Measurements from ENCODE around the gene AKAP12. TPM values are rescaled to one million over a fixed set of nuclear protein-coding genes. Genes with fewer than 3 reads are reported as not detected.
"Not testable (repeated sequence)": the region's sequence is repeated elsewhere in the genome, so short reads cannot be mapped to it uniquely, and the experiment has no call there.

AKAP12 gene
- total and polyA plus RNA-seq, 2 donors (not counting 1 experiment from before 2014, with no cell fraction given) = 0.04 to 0.22 TPM

DNA sequence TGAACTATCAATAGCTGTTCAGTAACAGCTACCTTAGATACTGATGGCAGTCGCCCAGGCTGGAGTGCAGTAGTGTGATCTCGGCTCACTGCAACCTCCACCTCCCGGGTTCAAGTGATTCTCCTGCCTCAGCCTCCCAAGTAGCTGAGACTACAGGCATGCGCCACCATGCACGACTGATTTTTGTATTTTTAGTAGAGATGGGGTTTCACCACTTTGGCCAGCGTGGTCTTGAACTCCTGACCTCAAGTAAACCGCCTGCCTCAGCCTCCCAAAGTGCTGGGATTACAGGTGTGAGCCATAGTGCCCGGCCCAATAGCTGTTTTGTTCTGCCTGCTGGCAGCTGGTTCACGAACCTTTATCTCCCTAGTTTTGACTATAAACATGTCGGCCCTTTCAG lies 103.0 kb downstream of the AKAP12 start:
- H2AFZ ChIP-seq (ENCODE audit: insufficient read depth, low read depth, low read length, poor library complexity, severe bottlenecking); H3K79me2 ChIP-seq (ENCODE audit: control insufficient read depth, insufficient read depth, low read length): not testable (repeated sequence)
- WGBS (ENCODE audit: insufficient coverage) = 97% methylated on average over 5 of the region's 10 CpGs

DNA sequence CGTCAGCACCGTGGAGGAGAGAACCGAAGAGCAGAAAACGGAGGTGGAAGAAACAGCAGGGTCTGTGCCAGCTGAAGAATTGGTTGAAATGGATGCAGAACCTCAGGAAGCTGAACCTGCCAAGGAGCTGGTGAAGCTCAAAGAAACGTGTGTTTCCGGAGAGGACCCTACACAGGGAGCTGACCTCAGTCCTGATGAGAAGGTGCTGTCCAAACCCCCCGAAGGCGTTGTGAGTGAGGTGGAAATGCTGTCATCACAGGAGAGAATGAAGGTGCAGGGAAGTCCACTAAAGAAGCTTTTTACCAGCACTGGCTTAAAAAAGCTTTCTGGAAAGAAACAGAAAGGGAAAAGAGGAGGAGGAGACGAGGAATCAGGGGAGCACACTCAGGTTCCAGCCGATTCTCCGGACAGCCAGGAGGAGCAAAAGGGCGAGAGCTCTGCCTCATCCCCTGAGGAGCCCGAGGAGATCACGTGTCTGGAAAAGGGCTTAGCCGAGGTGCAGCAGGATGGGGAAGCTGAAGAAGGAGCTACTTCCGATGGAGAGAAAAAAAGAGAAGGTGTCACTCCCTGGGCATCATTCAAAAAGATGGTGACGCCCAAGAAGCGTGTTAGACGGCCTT lies 110.0 kb downstream of the AKAP12 start:
- ATAC-seq (ENCODE audit: low read depth) = no peak
- H3K4me2 ChIP-seq (replicated peaks; ENCODE audit: low read depth, low read length, poor library complexity, severe bottlenecking) = no peak overlapping the region
- no peaks in the 10 kb centered on the region for H3K36me3 ChIP-seq (replicated peaks in 1 of 2; ENCODE audit: control extremely low read depth in 1 of 2, control insufficient read depth in 1 of 2, extremely low read depth in 1 of 2, insufficient read depth in 2 of 2, low read length in 1 of 2)
- Mint-ChIP-seq H3K4me1 (no peaks in the 10 kb centered on the region), H3K27ac (no peak overlapping the region), H3K9me3 (ENCODE audit: insufficient read depth) (no peaks in the 10 kb centered on the region), H3K4me3 (no peak overlapping the region), H3K27me3 (peaks cover 5% of the 10 kb centered on the region)
- no peaks in the 10 kb centered on the region for H3K79me2 ChIP-seq (ENCODE audit: control insufficient read depth, insufficient read depth, low read length)
- no peak overlapping the region for H3K4me3 ChIP-seq (ENCODE audit: control extremely low read depth in 1 of 5, extremely low read depth in 1 of 5, insufficient read depth in 1 of 5, low read depth in 2 of 5, low read length in 4 of 5)
- TF ChIP-seq, protein P1, sequence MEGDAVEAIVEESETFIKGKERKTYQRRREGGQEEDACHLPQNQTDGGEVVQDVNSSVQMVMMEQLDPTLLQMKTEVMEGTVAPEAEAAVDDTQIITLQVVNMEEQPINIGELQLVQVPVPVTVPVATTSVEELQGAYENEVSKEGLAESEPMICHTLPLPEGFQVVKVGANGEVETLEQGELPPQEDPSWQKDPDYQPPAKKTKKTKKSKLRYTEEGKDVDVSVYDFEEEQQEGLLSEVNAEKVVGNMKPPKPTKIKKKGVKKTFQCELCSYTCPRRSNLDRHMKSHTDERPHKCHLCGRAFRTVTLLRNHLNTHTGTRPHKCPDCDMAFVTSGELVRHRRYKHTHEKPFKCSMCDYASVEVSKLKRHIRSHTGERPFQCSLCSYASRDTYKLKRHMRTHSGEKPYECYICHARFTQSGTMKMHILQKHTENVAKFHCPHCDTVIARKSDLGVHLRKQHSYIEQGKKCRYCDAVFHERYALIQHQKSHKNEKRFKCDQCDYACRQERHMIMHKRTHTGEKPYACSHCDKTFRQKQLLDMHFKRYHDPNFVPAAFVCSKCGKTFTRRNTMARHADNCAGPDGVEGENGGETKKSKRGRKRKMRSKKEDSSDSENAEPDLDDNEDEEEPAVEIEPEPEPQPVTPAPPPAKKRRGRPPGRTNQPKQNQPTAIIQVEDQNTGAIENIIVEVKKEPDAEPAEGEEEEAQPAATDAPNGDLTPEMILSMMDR (IDR thresholded peaks at IDR 0.05) = no peak
- TF ChIP-seq EZH2 (IDR thresholded peaks at IDR 0.05; ENCODE audit: borderline replicate concordance, insufficient read depth, low read depth, low read length, poor library complexity, severe bottlenecking) = no peak
- POLR2A ChIA-PET = no interaction called here
- CTCF ChIA-PET = interaction anchor here (1.3 kb wide), 2 partner anchors 14 to 26 kb away, joined by 3 read pairs; no protein-coding TSS in a partner anchor
- intact Hi-C loops (cut with micrococcal nuclease) = no loop called here
- H3K4me1 ChIP-seq (ENCODE audit: control insufficient read depth in 2 of 2, insufficient read depth in 2 of 2, low read length in 2 of 2) = no peaks in the 10 kb centered on the region
- H3K9me3 ChIP-seq (ENCODE audit: control extremely low read depth in 1 of 3, control insufficient read depth in 2 of 3, insufficient read depth in 1 of 3, low read length in 2 of 3) = no peaks in the 10 kb centered on the region
- WGBS (ENCODE audit: insufficient coverage) = 93% methylated on average over 19 of the region's 19 CpGs
- no peak overlapping the region for H3K9ac ChIP-seq (ENCODE audit: low read length)
- no peaks in the 10 kb centered on the region for H4K20me1 ChIP-seq (ENCODE audit: control insufficient read depth, insufficient read depth, low read length, poor library complexity, severe bottlenecking)
- H3K27ac ChIP-seq (ENCODE audit: low read length in 2 of 2) = no peak overlapping the region
- no peak overlapping the region for H2AFZ ChIP-seq (ENCODE audit: insufficient read depth, low read depth, low read length, poor library complexity, severe bottlenecking)
- DNase-seq = no peak
- H3K27me3 ChIP-seq (replicated peaks in 1 of 4; ENCODE audit: control extremely low read depth in 1 of 4, control insufficient read depth in 3 of 4, insufficient read depth in 4 of 4, low read length in 3 of 4) = no peaks in the 10 kb centered on the region

More for the DNA sequence above, 103.0 kb downstream of the AKAP12 start:
- H3K4me1 ChIP-seq (ENCODE audit: control insufficient read depth in 2 of 2, insufficient read depth in 2 of 2, low read length in 2 of 2); H3K4me3 Mint-ChIP-seq; DNase-seq; intact Hi-C loops (cut with micrococcal nuclease); H4K20me1 ChIP-seq (ENCODE audit: control insufficient read depth, insufficient read depth, low read length, poor library complexity, severe bottlenecking); H3K9ac ChIP-seq (ENCODE audit: low read length); H3K36me3 ChIP-seq (replicated peaks in 1 of 2; ENCODE audit: control extremely low read depth in 1 of 2, control insufficient read depth in 1 of 2, extremely low read depth in 1 of 2, insufficient read depth in 2 of 2, low read length in 1 of 2); H3K27ac ChIP-seq (ENCODE audit: low read length in 2 of 2); H3K4me2 ChIP-seq (replicated peaks; ENCODE audit: low read depth, low read length, poor library complexity, severe bottlenecking); H3K4me1 Mint-ChIP-seq; H3K27ac Mint-ChIP-seq; H3K9me3 Mint-ChIP-seq (ENCODE audit: insufficient read depth); ATAC-seq (ENCODE audit: low read depth); H3K9me3 ChIP-seq (ENCODE audit: control extremely low read depth in 1 of 3, control insufficient read depth in 2 of 3, insufficient read depth in 1 of 3, low read length in 2 of 3); H3K27me3 ChIP-seq (replicated peaks in 1 of 4; ENCODE audit: control extremely low read depth in 1 of 4, control insufficient read depth in 3 of 4, insufficient read depth in 4 of 4, low read length in 3 of 4); H3K4me3 ChIP-seq (ENCODE audit: control extremely low read depth in 1 of 5, extremely low read depth in 1 of 5, insufficient read depth in 1 of 5, low read depth in 2 of 5, low read length in 4 of 5): not testable (repeated sequence)
- ChIA-PET CTCF (interaction anchor here (1.0 to 1.1 kb wide), 2 partner anchors 11 to 19 kb away, joined by 3 to 5 read pairs; no protein-coding TSS in a partner anchor), POLR2A (interaction anchor here (0.5 kb wide), 1 partner anchor 18 kb away, joined by 6 read pairs; no protein-coding TSS in a partner anchor)
- H3K27me3 Mint-ChIP-seq = peaks cover 15% of the 10 kb centered on the region

Data from B cell (primary cell).